Left ventricle myocardium superior (tissue), 1 donor: Measurements from ENCODE around the gene MEGF11. TPM values are rescaled to one million over a fixed set of nuclear protein-coding genes. Genes with fewer than 3 reads are reported as not detected.

Source experiments
- ATAC-seq: fragments of 200-7000 bp; cut with Tn5 transposase; one replicate; pipeline ENCODE4 v1.9.1; 2020; ENCODE audit warnings: mild to moderate bottlenecking, moderate library complexity
- DNase-seq: peaks from one replicate; pipeline ENCODE4 v3.0.0-alpha.2; 2020
- intact Hi-C: fragments of 100-400 bp; cut with micrococcal nuclease; formaldehyde crosslinking; loops from one replicate; pipeline ENCODE4 v1.11.0; 2022
- long read RNA-seq: library from polyadenylated mRNA; unstranded; transcript quantifications from one replicate; pipeline ENCODE4 v2.0.0, GENCODE V29; 2021
- total RNA-seq: library from RNA; stranded (reverse); fragmentation: NEBNext Ultra II Directional; extraction: Animal tissue kit (Norgen Biotek cat#: 25700); gene quantifications from one replicate; pipeline ENCODE4 v1.2.1, GENCODE V29; 2021
- donor health status: DM: no; HTN: yes; CAD: no; lungs with severe emphysema.

The MEGF11 gene
- total RNA-seq = not detected
- long read RNA-seq, partial matches to known transcripts = 0 of 1 reads
- long read RNA-seq, other reads (novel, unspliced or antisense) = 1 of 1 reads

- ATAC-seq (peak; percentile 69), DNase-seq (peak; percentile 43)
- intact Hi-C loops = no loop called here
These were observed at the start of gene MEGF11 for GRCh38 chr15:66253418-66254088. MEGF11 (minus strand) TSS chr15:66253750; CDS start chr15:66128403, 125,347 bp downstream.

- DNase-seq (no peak), ATAC-seq (no peak)
- intact Hi-C loops = no loop called here
These were observed 49.1 kb upstream of the MEGF11 start for GRCh38 chr15:66302489-66303278.

DNA sequence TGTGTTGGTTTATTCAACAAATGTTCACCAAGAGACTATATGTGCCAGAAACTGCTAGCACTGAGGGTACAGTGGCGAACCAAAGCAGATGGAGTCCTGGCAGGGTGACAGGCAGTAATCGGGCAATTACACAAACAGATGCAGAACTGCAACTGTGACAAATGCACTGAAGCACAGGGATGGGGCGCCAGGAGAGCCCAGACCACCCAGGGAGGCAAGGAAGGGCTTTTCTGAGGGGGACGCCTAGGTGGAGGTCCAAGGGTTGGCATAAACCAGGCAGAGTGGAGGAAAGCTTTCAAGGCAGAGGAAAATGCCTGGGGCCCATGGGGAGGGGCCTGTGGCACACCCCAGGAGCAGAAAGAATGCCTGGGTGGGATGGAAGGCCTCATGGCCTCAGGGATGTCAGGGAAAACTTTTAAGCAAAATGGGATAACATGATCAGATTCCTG, 45.3 kb upstream of the MEGF11 start:
- DNase-seq (no peak), ATAC-seq (no peak)
- intact Hi-C loops = no loop called here

GRCh38 chr15:66296186-66296585, 42.6 kb upstream of the MEGF11 start:
- DNase-seq = no peak
- intact Hi-C loops = no loop called here
- ATAC-seq = no peak

GRCh38 chr15:66294932-66295235, 41.3 kb upstream of the MEGF11 start:
- DNase-seq (no peak), ATAC-seq (no peak)
- intact Hi-C loops = no loop called here

DNA sequence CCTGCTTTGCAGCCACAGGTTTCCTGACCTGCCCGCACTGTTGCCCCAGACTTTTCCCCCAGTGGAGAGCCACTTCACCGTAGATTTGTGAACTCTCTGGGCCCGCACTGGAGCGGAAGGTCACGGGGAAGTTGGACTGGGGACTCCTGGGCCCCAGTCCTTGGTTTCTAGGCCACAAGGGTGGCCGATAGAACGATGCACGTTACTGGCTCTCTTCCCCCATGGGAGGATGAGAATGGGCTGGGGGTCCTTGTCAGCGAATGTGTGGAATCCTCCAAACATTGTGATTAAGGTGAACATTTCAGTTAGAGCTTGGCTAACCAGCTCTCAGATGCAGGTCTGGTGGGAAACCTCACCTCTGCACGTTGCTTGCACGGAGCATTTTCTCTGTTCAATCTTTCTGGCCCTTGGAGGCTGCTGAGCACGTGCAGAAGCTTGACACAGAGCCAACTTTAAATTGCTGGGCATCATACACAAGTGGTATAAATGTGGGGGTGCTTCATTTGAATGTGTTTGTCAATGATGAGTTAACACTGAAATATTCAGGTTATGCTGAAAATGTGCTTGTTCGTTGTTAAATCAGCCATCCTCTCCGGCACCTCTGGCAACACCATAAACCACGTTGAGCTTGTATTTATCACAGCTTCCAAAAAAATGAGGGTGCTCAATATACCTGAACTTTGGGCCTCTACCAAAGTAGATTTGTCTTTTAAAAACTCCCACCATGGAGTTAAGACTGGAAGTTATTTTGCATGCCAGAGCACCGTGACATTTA, 40.8 kb upstream of the MEGF11 start:
- intact Hi-C loops = no loop called here
- ATAC-seq (peak; percentile 44), DNase-seq (no peak)

DNA sequence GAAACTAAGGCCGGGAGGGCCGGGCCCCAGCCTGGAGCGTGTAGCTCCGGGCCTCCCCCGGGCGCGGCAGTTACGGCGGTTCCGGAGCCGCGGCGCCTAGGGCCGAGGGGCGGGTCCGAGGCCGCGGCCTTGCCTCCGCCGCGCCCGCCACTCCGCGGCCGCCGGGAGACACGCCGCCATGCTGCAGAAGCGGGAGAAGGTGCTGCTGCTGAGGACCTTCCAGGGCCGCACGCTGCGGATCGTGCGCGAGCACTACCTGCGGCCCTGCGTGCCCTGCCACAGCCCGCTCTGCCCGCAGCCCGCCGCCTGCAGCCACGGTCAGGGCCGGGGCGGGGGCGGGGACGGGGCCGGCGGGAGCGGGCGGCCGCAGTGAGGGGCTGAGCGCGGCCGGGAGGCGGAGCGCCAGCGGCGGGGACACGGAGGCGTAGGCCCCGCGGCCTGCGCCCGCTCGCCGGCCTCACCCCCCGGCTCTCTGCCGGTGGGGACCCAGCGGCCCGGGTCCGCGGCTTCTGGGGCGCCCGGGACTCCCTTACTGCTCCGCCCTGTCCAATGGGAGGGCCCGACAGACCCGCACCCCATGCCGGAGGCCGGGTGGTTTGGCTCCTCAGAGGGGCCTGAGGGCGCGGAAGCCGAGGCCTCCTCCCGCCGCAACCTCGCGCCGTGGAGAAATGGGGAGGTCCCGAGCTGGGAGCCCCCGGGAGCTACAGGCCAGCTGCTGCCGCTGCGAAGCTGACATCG, 40.0 kb upstream of the MEGF11 start, which contains the start of gene DIS3L:
Gene DIS3L (plus strand): TSS at position 150 of the 738 bp plus-strand sequence. CDS start 29 bp downstream, at position 179.
- intact Hi-C loops = no loop called here
- DNase-seq = peak; percentile 83

GRCh38 chr15:66292571-66293418, 39.2 kb upstream of the MEGF11 start:
- peak; percentile 39 for ATAC-seq
- intact Hi-C loops = no loop called here
- no peak for DNase-seq

More for the DNA sequence above, 40.0 kb upstream of the MEGF11 start, which contains the start of gene DIS3L:
- ATAC-seq = peak; percentile 94

- intact Hi-C loops = no loop called here
- ATAC-seq (no peak), DNase-seq (no peak)
These were observed 38.4 kb upstream of the MEGF11 start for GRCh38 chr15:66291816-66292570.

DNA sequence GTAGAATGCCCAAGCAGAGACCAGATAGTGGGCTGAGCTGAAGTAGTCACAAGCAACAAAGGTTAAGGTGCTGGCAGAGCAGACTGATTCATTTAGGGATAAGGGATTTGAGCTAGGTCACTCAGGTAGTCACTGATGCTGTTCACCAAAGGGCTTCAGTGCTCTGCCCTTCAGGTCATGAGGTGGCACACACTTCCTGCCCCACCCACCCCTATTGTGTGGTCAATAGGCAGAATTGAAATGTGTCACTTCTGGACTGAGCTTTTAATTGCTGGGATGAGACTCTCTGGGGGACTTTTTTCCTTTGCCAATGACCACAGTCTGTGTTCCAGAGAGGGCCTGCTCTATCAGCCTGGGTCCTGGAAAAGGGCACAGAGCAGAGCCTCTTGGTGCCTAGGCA, 37.0 kb upstream of the MEGF11 start:
- ATAC-seq (no peak), DNase-seq (no peak)
- intact Hi-C loops = no loop called here

GRCh38 chr15:66290007-66290406, 36.5 kb upstream of the MEGF11 start:
- DNase-seq (no peak), ATAC-seq (no peak)
- intact Hi-C loops = no loop called here

GRCh38 chr15:66288551-66289185, 35.1 kb upstream of the MEGF11 start:
- no peak for DNase-seq
- ATAC-seq = no peak
- intact Hi-C loops = loop anchor here (5.0 to 10.0 kb wide), 2 partner anchors 306 to 374 kb away; no protein-coding TSS in a partner anchor

DNA sequence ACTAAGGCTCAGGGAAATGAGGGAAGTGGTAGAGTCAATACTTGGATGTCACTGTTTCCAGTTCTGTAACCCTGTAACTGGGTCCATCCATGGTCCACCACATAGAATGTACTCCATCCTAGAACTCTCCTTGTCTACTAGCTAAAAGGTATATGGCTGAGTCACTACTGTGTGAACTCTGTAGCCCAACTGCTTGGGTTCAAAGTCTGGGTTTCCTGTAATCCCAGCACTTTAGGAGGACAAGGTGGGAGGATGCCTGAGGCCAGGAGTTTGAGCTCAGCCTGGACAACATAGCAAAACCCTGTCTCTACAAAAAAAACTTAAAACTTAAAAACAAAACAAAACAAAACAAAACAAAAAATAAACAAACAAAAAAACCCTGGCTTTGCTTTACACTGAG, 34.5 kb upstream of the MEGF11 start:
- ATAC-seq (no peak), DNase-seq (no peak)
- intact Hi-C loops = loop anchor here (5.0 to 10.0 kb wide), 2 partner anchors 306 to 373 kb away; no protein-coding TSS in a partner anchor

- intact Hi-C loops = loop anchor here (5.0 to 10.0 kb wide), 2 partner anchors 305 to 373 kb away; no protein-coding TSS in a partner anchor
- DNase-seq = no peak
- ATAC-seq = no peak
These were observed 34.0 kb upstream of the MEGF11 start for GRCh38 chr15:66287461-66288057.

DNA sequence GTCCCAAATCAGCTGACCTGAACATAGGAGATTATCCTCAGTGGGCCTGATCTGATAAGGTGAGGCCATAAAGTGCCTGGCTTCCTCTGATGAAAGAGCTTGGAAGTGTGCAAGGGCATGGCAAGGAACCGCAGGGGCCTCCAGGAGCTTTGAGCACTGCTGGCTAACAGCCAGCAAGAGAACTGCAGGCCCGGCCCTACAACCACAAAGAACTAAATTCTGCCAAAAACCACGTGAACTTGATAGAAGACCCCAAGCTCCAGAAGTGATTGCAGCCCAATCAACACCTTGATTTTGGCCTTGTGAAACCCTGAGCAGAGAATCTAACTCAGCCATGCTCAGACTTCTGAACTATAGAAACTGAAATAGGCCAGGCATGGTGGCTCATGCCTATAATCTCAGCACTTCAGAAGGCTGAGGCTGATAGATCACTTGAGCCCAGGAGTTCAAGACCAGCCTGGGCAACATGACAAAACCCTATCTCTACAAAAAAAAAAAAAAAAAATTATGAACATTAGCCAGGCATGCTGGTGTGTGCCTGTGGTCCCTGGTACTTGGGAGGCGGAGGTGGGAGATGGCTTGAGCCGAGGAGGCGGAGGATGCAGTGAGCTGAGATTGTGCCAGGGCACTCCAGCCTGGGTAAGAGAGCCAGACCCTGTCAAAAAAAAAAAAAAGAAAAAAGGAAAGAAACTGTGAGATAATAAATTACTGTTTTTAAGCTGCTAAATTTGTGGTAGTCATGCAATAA, 32.2 kb upstream of the MEGF11 start:
- DNase-seq (no peak), ATAC-seq (no peak)
- intact Hi-C loops = loop anchor here (5.0 to 10.0 kb wide), 2 partner anchors 303 to 371 kb away; no protein-coding TSS in a partner anchor

DNA sequence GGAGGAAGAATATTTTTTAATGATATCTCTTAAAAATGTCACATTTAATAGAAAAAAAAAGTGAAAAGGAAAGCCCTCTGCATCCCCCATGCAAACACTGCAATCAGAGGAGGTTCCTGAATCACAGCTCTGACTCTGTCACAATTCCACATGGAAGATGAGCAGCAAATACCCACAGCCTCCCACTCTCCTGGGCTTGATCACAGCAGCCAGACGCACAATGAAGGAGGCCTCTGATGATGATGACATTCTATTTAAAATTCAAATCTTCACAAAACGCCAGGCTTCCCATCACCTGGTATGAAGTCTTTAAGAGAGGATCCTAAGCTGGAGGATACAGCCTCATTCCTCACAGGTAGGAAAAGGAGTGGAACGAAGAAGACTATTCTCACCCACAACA, 30.7 kb upstream of the MEGF11 start:
- DNase-seq (no peak), ATAC-seq (no peak)
- intact Hi-C loops = loop anchor here (10.0 kb wide), 1 partner anchor 369 kb away; no protein-coding TSS in a partner anchor
